Measurements from ENCODE around the gene TBPL1. TPM values are rescaled to one million over a fixed set of nuclear protein-coding genes. Genes with fewer than 3 reads are reported as not detected.

TBPL1 gene
- total RNA-seq, 4 donors from 2014 or later, result 4.0 to 35.5 (median 6.6) TPM

DNA sequence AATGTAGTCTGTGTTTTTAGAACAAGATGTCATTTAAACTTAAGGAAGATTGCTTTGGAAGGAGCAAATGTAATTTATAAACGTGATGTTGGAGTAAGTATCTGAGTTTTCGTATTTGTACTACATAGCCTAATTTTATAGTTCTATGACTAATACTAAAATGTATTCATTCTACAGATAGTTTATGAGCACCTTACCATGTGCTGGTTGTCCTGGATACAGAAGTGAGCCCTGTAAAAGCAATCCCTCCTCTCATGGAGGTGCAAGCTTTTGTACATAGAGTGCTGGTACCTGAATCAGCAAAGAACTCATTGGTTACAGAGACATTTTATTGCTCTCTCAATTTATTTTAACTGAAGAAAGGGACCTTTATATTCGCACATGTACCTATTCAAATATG, 27.1 kb downstream of the TBPL1 start:
- Histone ChIP-seq H3K36me3 (peaks cover 0 to 24% (median 0%) of the 10 kb centered on the region in 3 donors), H3K9me3 (no peaks in the 10 kb centered on the region), H3K4me1 (peaks cover 0 to 17% (median 0%) of the 10 kb centered on the region in 4 donors), H3K4me3 (no peak overlapping the region), H3K27ac (no peak overlapping the region), H3K27me3 (no peaks in the 10 kb centered on the region)
- TF ChIP-seq CTCF (IDR thresholded peaks at IDR 0.05) (no peak), POLR2A (IDR thresholded peaks at IDR 0.05) (no peak)
- no peak for DNase-seq

DNA sequence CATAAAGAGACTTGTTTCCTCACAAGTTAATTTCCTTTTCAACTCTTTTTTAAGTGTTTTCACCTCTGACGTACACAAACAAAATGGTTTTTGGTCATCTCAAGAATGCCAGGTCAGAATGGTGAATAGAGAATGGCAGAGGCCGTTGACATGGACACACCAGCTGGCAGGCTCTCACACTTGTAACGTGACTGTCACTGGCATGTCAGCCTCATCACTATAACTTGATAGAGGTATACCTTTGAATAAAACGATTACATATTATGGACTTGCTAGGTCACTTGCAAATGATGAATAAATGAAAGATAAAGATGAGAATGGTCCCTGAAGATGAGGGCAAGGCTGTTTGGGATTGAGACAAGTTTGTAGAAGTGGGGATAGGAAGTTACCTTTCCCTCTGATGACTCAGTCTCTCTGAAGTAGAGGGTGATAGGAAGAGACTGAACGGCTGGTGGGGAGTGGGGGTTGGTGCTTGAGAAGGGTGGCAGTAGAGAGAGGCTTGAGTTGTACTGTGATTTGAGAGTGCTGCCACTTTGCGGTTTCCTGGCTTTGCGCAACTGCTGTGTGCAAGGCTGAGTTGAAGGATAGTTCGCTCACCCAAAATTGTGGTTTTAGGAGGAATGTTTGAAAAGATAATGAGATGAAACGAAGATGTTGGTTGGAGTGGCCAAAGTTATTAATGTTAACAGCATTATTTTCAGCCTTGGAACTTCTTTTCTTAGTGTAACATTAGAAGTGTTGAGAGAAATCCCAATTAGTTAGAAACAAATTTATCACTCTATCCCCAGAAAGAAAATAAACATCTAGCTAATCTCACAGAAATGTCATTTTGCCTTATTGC, 30.3 kb downstream of the TBPL1 start:
- H3K27ac ChIP-seq, result no peak overlapping the region
- H3K4me1 ChIP-seq, result peaks cover 0 to 10% (median 0%) of the 10 kb centered on the region in 4 donors
- no peak for DNase-seq
- no peaks in the 10 kb centered on the region for H3K27me3 ChIP-seq
- no peak overlapping the region for H3K4me3 ChIP-seq
- TF ChIP-seq CTCF (IDR thresholded peaks at IDR 0.05) (no peak), POLR2A (IDR thresholded peaks at IDR 0.05) (no peak)
- no peaks in the 10 kb centered on the region for H3K9me3 ChIP-seq
- H3K36me3 ChIP-seq, result peaks cover 0 to 28% (median 0%) of the 10 kb centered on the region in 3 donors

GRCh38 chr6:133985970-133986369, 32.9 kb downstream of the TBPL1 start:
- Histone ChIP-seq H3K36me3 (peaks cover 0 to 28% (median 0%) of the 10 kb centered on the region in 3 donors), H3K27ac (no peak overlapping the region), H3K4me3 (no peak overlapping the region), H3K27me3 (no peaks in the 10 kb centered on the region), H3K4me1 (no peaks in the 10 kb centered on the region), H3K9me3 (no peaks in the 10 kb centered on the region)
- TF ChIP-seq POLR2A (IDR thresholded peaks at IDR 0.05), result no peak
- no peak for DNase-seq

DNA sequence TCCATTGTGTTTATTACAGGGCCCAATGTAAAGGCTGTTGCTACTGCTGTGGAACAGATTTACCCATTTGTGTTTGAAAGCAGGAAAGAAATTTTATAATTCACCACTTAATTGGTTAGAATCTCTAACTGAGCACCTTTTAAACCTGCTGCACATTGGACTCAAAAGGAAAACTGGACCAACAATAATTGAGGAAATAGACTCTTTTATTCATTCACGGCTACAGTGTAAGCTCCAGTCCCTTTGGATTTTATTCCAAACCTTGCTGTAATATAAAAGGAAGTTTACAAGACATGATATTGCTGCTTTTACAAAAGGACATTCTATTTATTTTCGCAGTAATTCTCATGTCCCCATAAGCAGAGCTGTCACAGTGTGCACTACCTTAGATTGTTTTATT, 33.9 kb downstream of the TBPL1 start:
- Histone ChIP-seq H3K9me3 (no peaks in the 10 kb centered on the region), H3K27ac (no peak overlapping the region), H3K4me3 (no peak overlapping the region), H3K36me3 (peaks cover 0 to 28% (median 0%) of the 10 kb centered on the region in 3 donors), H3K27me3 (no peaks in the 10 kb centered on the region), H3K4me1 (no peaks in the 10 kb centered on the region)
- TF ChIP-seq POLR2A (IDR thresholded peaks at IDR 0.05), result no peak
- no peak for TF ChIP-seq CTCF (IDR thresholded peaks at IDR 0.05)
- DNase-seq, result no peak

DNA sequence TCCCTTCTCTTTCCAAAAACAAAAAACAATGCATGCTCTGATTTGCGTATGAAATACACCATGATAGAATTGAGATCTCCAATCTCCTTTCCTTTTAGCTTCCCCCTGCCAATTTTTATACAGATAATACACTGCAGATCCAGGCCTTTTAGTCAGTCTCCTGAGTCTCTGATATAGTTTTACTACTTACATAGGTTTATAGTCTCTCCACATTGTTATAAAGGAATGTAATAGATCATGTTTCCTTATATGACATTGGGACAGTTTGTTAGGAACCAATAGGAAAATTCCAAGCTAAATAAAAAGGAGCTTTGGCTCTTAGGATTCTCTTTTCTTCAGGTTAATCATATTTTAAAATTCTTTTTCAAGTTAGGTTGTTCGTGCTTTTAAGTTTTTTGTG, 36.5 kb downstream of the TBPL1 start:
- DNase-seq, result no peak
- TF ChIP-seq POLR2A (IDR thresholded peaks at IDR 0.05) (no peak), CTCF (IDR thresholded peaks at IDR 0.05) (no peak)
- Histone ChIP-seq H3K4me3 (no peak overlapping the region), H3K9me3 (no peaks in the 10 kb centered on the region), H3K36me3 (peaks cover 0 to 6% (median 0%) of the 10 kb centered on the region in 3 donors), H3K27me3 (no peaks in the 10 kb centered on the region), H3K27ac (no peak overlapping the region), H3K4me1 (no peaks in the 10 kb centered on the region)

- H3K27me3 ChIP-seq, result no peaks in the 10 kb centered on the region
- no peak for TF ChIP-seq POLR2A (IDR thresholded peaks at IDR 0.05)
- TF ChIP-seq CTCF (IDR thresholded peaks at IDR 0.05), result no peak
- H3K4me3 ChIP-seq, result no peak overlapping the region
- no peak overlapping the region for H3K27ac ChIP-seq
- peaks cover 0 to 4% (median 0%) of the 10 kb centered on the region in 3 donors for H3K36me3 ChIP-seq
- no peak for DNase-seq
- no peaks in the 10 kb centered on the region for H3K9me3 ChIP-seq
- no peaks in the 10 kb centered on the region for H3K4me1 ChIP-seq
Observed at GRCh38 chr6:133990321-133990720, 37.3 kb downstream of the TBPL1 start.
